ENCODE results near the gene ITGA11.
"Not testable (repeated sequence)": the region's sequence is repeated elsewhere in the genome, so short reads cannot be mapped to it uniquely, and the experiment has no call there.

Gene ITGA11

DNA sequence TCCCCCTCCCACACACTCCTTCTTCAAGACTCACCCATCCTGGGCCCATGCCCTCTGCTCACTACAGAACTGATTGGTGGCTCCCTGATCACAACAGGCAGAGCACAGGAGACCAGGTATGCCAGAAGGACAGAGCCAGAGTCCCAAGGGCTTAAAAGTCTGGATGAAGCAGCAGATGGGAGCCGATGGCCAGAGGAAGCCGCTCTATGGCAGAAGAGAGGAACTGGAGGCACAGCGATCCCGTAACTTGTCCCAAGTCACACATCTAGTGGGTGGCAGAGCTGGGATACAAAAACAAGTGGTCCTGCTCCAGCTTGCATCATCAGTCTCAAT is 20.7 kb downstream of the ITGA11 start:
- DNase-seq (ENCODE audit: low read depth), result no peak

DNA sequence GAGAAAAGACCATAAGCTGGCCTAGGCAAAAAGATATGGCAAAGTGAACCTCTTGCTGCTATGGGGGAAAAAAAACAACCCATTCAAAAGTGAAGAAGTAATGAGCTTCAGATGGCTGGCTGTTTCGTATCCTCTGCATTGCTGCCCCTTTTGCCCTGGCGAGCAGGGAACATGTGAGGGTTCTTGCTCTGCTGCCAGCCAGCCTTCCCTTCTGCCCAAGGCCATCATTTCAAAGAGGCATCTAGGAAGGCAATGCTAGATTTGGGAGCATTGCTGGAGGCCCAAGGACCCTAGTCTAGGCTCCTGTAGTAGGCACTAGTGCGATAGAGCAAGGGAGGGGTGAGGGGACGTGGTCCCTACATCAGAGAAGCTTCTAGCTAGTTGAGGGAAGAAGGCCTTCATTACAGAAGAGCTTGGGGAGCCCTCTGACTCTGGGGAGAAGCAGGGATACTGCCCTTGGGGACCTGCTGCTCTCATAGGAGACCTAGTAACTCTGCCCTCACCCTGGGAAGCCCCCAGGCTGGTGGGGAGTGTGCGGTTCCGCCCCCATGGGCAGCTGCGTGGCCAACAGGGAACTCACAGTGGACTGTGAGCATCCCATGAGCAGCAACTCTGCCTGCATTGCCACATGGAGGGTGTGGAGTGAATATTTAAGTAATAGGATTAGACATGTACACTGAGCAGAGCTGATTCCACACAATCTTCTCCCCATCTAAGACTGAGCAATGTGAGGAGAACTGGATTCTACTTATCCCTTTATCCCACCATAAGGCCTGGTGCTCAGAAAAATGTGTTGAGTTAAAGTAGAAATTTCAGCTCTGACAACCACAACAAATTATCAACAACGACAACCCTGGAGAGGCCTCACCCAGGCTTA is 21.3 kb downstream of the ITGA11 start:
- DNase-seq (ENCODE audit: low read depth), result no peak

DNA sequence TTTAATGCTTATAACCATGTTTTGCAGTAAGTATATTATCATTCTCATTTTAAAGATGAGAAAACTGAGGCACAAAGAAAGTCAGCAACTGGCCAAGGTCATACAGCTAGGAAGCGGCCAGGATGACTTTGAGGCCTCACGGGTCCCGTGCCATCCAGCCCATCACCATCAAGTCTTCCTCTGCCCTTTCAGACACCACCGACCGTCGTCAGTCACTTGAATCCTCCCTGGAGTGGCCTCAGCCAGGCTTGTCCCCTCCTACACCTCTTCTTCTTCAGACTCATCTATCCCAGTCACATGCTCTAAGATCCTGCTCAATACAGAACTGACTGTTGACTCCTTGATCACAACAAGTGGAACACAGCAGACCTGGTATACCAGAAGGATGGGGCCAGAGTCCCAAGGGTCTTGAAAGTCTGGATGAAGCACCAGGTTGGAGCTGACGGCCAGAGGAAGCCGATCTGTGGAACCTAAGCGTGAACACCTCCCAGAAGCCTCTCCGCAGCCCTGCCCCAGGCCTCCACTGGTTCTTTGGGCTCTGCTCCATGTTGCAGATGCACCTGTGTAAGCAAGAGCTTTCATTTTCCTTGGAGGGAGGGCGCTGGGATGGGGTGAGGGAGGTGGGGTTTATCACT is 22.1 kb downstream of the ITGA11 start:
- DNase-seq (ENCODE audit: low read depth), result no peak

DNA sequence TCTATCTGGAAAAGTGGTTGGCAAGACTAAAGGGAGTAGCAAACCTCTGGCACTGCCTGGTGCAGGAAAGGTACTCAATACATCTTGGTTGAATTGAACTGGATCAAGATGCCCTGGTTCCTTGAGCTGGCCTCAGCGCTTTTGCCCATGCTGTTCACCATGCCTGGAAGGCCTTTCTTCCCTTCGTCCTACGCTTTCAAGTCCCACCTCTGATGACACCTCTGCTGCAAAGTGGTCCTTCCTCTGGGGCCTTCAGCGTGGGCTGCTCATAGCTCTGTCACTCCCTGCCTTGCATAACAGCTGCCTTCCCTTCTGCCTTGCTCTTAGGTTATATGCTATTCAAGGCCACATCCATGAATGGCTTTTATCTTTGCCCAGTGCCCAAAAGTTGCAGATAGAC is 23.0 kb downstream of the ITGA11 start:
- DNase-seq (ENCODE audit: low read depth), result no peak

DNA sequence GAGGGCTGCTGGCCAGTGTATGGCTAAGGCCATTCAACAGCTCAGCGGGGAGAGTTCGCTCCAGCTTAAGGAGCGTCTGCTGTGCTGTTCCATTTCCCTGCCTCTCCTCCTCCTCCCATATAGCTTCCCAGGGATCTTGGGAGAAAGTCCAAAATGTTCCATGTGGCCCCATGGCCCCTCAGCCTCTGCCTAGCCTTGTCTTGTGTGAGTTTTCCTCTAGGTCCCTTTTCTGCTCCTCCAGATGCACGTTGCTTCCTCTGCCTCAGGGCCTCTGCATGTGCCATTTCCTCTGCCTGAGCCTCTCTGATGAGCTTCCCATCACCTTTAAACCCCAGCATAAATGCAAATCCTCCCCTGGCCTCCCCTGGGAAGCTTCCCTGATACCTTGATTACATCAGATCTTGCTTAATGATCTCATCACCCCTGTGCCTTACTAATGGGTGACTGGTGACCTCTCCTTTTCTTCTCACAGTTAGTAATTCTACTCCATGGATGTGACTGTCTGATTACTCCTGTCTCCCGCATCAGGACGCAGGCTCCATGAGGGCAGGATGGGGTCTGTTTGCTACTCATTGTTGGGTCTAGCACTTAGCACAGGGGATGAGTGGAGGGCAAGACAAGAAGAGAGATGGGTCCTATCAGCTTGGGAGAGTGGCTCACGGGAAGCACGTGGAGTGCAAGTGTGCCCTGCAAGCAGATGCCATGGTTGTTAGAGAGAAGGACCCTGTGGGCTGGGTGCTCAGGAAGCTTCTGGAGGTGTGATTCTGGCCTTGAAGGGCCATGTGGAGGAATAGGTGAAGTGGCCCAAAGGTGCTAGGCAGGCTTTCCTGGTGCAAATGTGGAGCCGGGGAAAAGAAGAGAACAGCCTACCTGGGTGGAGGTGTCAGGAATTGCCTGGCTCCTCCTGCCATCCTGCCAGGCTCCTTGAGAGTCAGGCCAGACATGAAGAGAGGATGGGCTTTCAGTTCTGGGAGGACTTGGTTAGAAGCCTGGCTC is 23.8 kb downstream of the ITGA11 start:
- no peak for DNase-seq (ENCODE audit: low read depth)

DNA sequence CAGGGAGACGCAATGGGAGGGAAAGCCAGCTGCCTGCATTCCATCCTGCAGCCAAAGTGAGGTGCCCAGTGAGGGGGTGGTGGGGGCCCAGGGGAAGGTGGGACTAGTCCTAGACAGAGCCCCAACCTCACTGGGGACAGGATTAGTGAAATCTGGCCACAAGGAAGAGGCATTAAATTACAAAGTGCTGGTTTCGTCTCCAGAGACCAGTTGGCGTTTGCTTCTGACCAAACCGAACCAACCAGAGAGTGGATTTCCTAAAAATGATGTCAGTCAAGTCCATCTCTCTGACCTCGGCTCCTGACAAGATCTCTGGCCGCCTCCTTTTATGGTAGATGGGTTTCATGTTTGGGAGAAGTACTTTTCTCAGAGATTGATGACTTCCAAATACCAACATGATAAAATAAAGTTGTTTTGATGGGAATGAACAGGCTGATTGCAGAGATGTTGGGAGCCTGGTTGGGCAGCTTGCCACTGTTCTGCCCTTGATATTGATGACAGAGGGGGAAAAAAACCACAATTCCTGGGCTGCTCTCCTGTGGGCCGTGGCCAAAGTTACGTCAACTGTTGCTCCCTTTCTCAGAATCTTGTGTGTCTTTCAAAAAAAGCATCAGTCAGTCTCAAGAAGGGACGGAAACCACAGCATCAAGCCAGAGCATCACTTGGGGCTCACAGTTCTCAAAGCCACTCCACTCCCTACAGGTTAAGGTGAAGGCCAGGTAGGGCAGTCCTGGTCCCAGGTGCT is 24.6 kb downstream of the ITGA11 start:
- no peak for DNase-seq (ENCODE audit: low read depth)

DNA sequence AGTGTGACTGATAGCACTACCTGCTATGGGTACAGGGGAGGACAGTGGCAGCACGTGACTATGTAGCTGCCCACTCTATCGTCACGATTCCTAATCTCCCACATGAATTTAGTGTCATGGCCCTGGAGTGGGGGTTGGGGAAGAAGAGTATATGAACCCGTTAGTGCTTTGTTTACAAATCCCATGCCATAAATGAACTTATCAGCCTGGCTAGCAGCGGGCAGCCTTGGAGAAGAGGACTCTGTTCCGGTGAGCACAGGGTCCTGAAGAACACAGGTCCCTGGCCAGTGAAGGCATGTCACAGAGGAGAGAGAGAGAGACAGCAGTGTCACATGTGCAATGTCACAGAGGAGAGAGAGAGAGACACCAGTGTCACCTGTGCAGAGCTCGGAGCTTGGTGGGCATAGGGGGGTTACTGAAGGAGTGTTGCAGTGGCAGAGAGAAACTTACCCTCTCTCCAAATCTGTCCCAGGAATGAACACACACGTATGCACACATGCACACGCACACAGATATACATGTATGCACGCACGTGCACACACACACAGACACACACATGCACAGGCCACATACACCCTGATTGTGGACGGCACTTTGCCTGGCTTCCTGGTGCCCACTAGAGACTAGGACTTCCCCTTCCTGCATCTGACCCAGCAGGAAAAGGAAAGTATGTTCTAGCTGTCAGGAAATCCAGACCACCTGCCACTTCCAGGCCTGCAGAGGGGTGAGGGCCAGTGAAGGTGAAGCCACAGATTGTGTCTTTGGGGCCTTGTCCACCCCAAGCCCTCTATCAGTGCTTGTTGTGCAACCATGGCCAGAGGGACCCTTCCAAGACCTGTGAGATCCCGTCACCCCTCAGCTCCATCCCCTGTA is 26.3 kb downstream of the ITGA11 start:
- no peak for DNase-seq (ENCODE audit: low read depth)

DNA sequence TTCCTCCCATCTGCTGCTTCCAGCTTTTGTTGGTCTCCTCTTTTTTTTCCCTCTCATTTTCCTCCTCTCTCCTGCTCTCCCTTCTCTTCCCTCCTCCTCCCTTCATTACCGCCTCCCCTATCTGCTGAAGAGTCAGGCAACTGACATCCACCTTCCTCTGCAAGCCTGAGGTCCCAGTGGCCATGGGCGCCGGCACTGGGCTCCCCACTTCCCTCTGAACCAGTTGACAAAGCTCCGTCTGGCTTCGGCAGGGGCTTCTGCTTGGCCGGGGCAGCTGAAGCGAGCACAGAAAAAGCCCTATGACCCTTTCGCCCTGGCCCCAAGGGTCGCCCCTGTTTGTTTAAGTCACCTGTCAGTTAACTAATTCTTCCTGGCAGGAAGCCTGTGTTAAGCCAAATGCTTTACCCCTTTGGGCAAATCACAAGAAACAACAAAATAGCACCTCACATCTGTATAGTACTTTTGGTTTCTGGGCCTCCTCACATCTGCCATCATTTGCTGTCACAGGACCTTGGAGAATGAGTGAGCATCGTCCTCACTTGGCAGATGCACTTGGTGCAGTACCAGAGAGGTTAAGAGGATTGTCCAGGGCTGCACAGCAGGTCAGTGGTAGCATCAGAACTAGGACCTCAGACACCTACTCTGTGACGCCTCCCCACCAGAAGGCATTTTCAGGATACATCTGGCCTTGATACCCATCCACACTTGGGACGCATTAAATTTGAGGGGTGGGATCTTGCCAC is 27.7 kb downstream of the ITGA11 start:
- no peak for DNase-seq (ENCODE audit: low read depth)

DNA sequence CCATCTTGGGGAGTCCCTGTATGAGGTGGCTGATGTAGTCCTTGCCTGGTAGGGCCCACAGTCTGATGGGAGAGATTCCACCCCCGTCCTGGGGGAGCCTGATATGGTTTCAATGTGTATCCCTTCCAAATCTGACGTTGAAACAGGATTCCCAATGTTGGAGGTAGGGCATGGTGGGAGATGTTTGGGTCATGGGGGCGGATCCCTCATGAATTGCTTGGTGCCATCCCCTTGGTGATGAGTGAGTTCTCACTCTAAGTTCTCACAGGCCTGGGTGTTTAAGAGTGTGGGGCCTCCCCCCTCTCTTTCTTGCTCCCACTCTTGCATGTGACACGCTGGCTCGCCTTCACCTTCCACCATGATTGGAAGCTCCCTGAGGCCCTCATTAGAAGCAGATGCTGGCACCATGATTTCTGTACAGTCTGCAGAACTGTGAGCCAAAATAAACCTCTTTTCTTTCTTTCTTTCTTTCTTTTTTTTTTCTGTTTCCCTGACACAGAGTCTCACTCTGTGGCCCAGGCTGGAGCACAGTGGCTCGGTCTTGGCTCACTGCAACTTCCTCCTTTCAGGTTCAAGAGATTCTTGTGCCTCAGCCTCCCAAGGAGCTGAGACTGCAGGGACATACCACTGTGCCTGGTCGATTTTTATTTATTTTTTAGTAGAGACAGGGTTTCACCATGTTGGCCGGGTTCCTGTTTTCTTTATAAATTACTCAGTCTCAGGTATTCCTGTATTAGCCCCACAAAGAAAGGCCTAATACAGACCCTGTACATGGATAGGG is 28.6 kb downstream of the ITGA11 start:
- DNase-seq (ENCODE audit: low read depth), result no peak

DNA sequence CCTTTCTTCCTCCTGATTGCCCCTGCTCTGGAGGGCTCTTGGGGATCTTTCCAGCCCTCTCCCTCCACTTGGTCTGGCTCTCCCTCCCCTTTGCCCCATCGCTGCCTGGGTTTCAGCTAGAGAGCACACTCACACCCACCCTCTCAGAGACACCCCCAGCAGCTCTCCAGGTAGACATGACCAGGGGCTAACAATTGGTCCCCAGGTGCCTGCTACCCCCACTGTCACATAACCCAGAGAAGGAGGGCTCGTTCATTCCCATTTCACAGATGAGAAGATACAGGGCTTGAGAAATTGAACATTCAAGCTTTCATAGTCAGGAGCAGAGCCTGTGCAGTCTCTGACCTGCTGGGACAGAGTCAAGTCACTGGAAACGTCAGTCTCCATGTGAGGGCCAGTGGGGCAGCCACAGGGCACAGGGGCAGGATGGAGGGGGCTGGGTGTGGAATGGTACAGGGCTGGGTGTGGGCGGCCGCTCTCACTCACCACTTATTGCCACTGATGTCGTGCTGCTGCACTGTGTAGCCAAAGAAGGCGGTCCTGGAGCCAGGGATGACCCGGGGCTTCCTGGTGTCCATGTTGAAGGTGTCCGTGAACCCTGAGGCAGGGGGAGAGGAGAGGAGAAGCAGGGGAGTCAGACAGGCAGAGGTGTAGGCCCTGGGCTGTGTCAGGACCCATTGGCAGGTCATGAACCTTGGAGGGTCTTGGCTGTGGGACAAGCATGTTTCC is 29.4 kb downstream of the ITGA11 start:
- no peak for DNase-seq (ENCODE audit: low read depth)

DNA sequence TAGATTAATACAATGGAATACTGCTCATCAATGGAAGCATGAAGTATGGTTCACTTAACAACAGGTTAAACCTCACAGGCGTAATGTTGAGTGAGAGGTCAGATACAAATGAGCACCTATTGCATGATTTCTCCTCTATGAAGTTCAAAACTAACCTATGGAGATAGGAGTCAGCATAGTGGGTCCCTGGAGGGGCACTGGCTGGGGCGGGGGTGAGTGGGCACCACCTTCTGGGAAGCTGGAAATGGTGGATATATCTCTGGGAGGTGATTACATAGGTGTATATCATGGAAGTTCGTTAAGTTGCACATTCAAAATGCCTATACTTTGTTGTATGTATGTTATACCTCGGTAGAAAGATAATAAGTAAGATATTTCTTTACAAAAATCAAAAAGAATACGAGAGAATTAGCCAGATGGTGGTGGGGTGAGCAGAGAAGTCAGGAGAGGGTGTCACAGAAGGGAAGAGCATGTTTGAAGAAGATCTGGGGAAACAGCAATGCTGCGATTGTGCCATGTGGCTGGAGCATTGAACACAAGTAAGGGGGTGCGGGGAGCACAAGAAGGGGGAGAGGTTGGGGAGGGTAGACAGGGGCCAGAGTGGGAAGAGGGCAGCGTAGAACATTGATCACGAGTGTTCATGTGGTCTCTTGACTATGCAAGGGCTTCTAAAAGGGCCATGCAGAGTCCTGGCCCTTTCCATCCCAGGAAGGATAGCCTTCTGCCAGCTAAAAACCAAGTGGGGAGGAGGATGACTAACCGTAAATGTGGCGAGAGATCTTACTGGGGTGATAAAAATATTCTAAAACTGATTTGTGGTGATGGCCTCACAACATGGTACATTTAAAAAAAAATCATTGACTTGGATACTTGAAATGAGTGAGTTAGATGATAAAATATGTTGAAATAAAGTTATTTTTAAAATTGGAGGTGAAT is 30.2 kb downstream of the ITGA11 start:
- no peak for DNase-seq (ENCODE audit: low read depth)

DNA sequence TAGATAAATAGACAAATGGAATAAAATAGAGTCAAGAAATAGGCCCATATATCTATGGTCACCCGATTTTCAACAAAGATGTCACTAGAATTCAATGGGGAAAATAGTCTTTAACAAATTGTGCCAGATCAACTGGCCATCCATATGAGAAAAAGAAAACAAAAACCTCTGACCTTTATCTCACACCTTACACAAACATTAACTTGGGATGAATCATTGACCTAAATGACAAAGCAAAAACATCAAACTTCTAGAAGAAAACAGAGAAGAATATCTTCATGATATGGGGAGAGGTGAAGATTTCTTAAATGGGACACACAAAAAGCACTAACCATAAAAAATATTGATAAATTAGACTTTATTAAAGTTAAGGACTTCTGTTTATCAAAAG is 31.9 kb downstream of the ITGA11 start:
- DNase-seq (ENCODE audit: low read depth), result no peak

DNA sequence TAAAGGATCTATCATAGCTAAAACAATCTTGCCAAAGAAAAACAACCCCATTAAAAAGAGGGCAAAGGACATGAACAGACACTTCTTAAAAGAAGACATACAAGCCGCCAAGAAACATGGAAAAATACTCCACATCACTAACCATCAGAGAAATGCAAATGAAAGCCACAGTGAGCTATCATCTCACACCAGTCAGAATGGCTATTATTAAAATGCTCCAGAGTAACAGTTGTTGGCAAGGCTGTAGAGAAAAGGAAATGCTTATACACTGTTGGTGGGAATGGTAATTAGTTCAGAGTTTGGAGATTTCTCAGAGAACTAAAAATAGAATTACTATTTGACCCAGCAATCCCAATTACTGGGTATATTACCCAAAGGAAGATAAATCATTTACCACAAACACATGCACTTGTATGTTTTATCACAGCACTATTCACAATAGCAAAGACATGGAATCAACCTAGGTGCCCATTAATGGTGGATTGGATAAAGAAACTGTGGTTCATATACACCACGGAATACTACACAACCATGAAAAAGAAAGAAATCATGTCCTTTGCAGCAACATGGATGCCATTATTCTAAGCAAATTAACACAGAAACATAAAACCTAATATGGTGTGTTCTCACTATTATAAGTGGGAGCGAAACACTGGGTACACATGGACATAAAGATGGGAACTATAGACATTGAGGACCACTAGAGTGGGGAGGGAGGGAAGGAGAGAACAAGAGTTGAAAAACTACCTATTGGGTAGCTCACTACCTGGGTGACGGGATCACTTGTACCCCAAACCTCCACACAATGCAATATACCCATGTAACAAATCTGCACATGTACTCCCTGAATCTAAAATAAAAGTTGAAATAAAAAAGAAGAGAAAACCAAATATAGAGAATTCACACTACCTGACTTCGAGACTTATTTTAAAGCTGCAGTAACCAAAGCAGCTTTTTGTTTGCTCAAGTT is 32.6 kb downstream of the ITGA11 start:
- DNase-seq (ENCODE audit: low read depth), result no peak

DNA sequence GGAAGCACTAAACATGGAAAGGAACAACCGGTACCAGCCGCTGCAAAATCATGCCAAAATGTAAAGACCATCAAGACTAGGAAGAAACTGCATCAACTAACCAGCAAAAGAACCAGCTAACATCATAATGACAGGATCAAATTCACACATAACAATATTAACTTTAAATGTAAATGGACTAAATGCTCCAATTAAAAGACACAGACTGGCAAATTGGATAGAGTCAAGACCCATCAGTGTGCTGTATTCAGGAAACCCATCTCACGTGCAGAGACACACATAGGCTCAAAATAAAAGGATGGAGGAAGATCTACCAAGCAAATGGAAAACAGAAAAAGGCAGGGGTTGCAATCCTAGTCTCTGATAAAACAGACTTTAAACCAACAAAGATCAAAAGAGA is 34.0 kb downstream of the ITGA11 start:
- DNase-seq (ENCODE audit: low read depth), result not testable (repeated sequence)

DNA sequence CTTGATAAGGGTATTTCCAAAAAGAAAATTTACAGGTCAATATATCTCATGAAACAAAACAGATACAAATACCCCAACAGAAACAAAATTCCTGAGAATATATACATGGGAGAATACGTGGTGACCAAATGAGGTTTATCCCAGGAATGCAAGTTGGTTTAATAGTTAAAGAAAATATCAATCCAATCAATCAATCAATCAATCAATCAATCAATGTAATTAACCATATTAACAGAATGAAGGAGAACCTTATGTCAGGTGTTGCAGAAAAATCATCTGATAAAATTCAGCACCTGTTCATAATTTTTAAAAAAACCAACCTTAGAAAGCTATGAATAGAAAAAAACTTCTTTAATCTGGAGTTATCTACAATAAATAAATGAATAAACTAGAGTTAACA is 35.9 kb downstream of the ITGA11 start:
- no peak for DNase-seq (ENCODE audit: low read depth)

DNA sequence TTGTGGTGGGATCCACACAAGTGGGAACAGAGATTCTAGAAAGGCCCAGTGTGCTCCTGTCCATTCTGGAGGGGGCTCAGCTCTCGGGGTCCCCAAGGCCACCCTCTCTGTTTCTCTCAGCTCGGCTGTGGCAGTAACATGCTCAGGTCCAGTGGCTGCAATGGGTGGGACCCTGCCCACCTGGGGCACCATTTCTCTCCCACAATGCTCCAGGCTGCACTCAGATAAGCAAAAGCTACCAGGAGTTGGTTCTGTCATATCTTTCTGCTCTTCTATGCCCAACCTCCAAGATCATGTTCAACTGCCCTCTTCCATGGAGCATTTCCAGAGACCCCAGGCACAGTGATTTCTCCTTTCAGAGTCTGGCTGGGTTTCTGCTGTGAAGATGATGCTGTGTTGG is 40.8 kb downstream of the ITGA11 start:
- DNase-seq (ENCODE audit: low read depth), result no peak

Data from activated T-cell treated with anti-CD3 and anti-CD28 coated beads for 48 hours (primary cell).